Sigmoid colon (tissue), 4 donors: Measurements from ENCODE around the gene MED13L.

Experiments used
- CTCF ChIP-seq, 4 experiments: fragments of 450-650 bp in 3 of 4; fragments of 200-600 bp in 1 of 4; IDR thresholded peaks; one replicate each; pipeline ENCODE4 v1.5.1; 2016 to 2019; ENCODE audit warnings: antibody characterized with exemption in 4 of 4, mild to moderate bottlenecking in 3 of 4, moderate library complexity in 2 of 4
- EP300 ChIP-seq, 4 donors: sonication (generic); formaldehyde crosslinking; IDR thresholded peaks; one replicate each; pipeline ENCODE4 v1.6.1; 2017; ENCODE audit warnings: antibody characterized with exemption in 4 of 4
- POLR2A ChIP-seq, 2 donors: fragments of 450-650 bp; IDR thresholded peaks; one replicate each; pipeline ENCODE4 v1.6.1; 2016; ENCODE audit warnings: antibody characterized with exemption in 2 of 2, mild to moderate bottlenecking in 2 of 2, moderate library complexity in 2 of 2
- POLR2AphosphoS5 ChIP-seq, 4 donors: sonication (generic); formaldehyde crosslinking; IDR thresholded peaks; one replicate each; pipeline ENCODE4 v1.6.1; 2017; ENCODE audit warnings: antibody characterized with exemption in 4 of 4

- no peak for TF ChIP-seq CTCF (IDR thresholded peaks at IDR 0.05)
- no peak for TF ChIP-seq POLR2AphosphoS5 (IDR thresholded peaks at IDR 0.05)
- TF ChIP-seq POLR2A (IDR thresholded peaks at IDR 0.05) = no peak
- no peak for TF ChIP-seq EP300 (IDR thresholded peaks at IDR 0.05)
Measured at GRCh38 chr12:116257826-116258225, 19.7 kb downstream of the MED13L start.
